ENCODE results near the gene NAB2. TPM values are rescaled to one million over a fixed set of nuclear protein-coding genes. Genes with fewer than 3 reads are reported as not detected.

NAB2 gene
- total RNA-seq, 2 donors from 2014 or later = 27.0 to 36.3 TPM

DNA sequence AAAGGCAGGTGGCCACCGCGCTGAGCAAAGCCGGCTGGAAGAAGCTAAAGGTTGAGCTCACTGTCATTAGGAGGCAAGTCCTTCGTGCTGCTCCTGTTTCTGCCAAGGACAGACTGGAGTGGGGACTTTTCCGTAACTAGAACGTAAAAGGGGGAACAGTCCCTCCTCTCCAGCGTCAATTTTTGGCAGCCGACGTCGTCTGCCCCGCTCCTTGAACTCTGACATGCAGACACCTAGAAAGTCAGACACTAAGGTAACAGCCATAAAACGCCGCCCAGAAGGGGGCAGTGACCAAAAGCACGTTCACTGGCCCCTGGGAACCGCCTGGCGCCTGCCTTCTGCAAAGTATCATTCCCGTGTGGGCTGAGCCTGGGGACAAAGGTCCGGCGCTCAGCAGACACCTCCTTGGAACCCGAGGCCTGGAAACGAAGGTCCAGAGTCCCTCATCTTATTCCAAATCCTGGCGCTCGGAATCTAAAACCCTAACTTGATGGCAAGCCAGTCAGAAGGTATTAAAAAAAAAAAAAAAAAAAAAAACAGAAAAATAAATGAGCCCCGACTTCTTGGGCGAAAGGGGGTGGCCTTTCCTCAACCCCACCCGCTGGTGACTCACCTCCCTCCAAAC lies 38.3 kb downstream of the NAB2 start:
- intact Hi-C loops (cut with DNase I) = loop anchor here in 1 of 2 donors (2.0 kb wide), 1 partner anchor 50 kb away; no protein-coding TSS in a partner anchor
- peak; percentile 91 for DNase-seq (ENCODE audit: low spot score)

DNA sequence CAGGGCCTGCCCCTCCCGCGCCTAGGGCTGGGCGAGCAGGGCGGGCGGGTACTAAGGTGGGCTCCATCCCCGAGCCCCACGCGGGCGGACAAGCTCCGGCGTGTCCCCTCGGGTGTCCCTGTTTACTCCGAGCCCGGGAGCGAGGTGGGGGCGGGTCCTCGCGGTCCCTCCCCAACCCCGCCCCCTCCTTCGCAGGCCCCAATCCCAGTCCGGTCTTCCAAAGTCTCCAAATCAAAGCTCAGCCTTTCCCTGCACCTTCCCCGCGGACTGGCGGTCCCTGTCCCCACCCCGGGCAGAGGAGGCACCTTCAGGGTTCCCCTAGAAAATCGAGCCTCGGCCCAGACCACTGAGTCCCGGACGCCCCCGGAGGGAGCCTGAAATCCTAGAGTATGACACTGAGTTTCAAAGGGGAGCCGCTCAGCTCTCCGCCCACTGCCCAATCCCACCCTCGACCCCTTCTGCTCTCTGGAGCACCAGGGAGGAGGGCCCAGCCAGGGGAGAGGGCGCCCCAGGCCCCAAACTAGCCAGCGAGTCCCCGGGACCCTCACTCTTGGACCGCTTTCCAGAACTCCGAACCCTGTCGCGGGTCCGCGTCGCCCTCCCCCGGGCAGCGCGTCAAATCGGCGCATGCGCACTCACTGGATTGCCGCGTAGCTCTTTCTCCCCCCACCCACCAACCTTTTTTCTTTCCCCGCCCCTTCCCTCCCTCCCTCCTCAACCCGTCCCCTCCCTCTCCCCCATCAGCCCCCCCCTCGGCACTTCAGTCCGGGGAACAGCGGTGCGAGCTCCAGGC lies 39.0 kb downstream of the NAB2 start, which contains the start of gene LRP1:
Gene LRP1, plus strand, starts transcription at position 758 of the 793 bp plus-strand sequence. CDS start 482 bp downstream, outside the sequence.
- intact Hi-C loops (cut with DNase I) = loop anchor here in 1 of 2 donors (2.0 kb wide), 1 partner anchor 49 kb away; no protein-coding TSS in a partner anchor
- DNase-seq (ENCODE audit: low spot score) = peak; percentile 95

DNA sequence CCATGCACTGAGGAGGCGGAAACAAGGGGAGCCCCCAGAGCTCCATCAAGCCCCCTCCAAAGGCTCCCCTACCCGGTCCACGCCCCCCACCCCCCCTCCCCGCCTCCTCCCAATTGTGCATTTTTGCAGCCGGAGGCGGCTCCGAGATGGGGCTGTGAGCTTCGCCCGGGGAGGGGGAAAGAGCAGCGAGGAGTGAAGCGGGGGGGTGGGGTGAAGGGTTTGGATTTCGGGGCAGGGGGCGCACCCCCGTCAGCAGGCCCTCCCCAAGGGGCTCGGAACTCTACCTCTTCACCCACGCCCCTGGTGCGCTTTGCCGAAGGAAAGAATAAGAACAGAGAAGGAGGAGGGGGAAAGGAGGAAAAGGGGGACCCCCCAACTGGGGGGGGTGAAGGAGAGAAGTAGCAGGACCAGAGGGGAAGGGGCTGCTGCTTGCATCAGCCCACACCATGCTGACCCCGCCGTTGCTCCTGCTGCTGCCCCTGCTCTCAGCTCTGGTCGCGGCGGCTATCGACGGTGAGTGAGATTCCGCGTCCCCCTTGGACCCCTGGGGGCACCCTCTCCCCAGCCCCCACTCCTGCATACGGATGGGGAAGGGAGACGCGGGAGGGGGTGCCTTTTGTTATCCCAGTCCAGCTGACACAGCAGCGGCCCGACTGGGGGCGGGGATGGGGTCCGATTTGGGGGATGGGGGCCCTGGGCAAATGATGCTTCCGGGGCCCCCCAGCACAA lies 39.8 kb downstream of the NAB2 start:
- peak; percentile 72 for DNase-seq (ENCODE audit: low spot score)
- intact Hi-C loops (cut with DNase I) = no loop called here

DNA sequence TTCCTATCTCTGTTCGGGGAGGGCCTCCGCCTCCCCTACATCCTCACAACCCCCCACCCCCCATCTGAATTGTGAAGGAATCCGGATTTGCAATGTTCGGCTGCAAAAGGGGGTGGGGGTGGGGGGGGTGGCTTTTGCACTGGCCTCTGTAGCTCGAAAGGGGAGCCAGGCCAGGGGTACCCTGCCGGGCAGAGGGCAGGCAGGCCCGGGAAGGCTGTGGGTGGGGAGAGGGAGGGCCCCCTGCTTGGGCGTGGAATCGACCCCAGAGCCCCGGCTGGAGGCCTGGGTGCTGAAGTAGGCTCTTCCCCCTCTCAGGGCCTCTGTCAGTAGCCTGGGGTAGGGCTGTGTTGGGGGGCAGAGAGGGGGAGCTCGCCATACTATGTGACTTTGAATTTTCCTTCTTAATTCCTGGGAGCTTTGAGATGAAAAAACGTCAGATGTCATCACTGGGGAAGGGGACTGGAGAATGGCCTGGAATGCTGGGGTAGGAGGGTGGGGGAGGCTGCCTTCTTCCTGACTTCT lies 40.5 kb downstream of the NAB2 start:
- DNase-seq (ENCODE audit: low spot score) = peak; percentile 82
- intact Hi-C loops (cut with DNase I) = no loop called here

DNA sequence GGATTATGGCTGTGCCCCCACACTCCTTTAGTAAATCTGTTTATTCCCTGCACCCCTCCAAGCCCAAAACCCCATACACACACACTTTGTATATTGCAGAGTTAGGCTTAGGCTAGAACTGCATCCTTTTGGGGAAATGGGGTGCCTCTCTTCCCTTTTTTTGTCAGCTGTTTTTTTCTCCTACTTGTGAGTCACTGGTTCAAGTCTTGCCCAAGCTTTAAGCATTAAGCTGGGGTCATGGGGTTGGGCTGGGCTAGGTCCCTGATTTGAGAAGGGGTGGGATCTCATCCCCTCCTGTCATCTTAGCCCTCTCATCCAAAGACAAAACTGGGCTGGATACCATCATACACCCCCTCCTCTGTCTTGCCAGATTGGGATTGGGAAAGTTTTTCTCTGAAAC lies 41.0 kb downstream of the NAB2 start:
- intact Hi-C loops (cut with DNase I) = no loop called here
- DNase-seq (ENCODE audit: low spot score) = peak; percentile 88

DNA sequence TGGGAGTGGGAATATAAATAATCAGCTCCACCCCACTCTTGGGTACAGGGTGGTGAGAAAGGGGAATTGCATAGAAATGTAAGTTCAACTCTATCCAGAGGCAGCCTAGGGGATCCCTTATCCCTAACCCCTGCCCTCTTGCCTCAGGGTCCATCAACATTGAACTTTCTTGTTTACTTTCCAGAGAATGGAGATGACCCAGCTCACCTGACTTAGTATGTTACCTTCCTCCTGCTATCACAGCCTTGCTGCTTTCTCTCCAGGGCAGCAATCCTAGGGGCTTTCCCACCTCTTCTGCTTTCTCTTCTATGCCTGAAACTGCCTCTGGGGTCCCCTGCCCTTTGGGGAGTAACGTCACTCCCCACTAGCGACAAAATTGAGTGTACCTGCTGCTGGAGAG lies 42.0 kb downstream of the NAB2 start:
- DNase-seq (ENCODE audit: low spot score) = no peak
- intact Hi-C loops (cut with DNase I) = no loop called here

DNA sequence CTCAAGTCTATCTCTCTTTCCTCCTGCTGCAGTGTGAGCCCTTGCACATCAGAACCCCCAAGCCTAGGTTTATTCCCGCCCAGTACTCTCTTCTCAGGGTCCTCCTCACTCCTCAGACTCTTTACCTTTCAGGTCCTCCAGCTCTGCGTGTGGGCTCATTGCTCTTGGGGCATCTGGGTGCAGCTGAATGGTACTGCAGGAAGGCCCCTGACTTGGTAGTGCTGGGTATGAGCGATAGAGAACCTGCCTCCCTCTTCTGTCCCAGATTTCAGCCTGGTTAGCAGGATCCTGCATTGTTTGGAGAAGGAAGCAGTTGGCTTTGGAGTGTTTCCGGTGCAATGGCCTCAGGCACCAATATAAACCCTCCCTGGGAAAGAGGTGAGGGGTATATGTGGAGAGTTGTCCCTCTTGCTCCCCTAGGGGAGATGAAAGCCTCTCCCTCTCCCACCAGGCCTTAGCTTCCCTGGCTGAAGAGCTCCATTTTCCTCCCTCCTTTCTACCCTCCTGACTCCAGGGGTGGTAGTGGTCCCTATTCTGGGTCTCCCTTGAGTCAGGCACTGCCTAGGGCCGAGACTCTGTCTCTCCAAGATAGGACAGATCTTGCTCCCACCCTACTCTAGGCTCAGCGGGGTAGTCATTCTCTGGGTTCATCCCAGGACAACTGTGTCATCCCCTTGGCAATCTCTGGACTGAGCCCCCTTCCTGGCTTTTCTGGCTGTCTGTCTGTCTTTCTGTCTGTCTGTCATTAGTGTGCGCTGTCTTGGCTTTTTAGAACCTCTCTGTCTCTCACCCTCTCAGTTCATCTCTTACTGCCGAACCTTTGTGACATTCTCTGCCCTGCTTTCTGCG lies 43.2 kb downstream of the NAB2 start:
- intact Hi-C loops (cut with DNase I) = no loop called here
- DNase-seq (ENCODE audit: low spot score) = no peak

DNA sequence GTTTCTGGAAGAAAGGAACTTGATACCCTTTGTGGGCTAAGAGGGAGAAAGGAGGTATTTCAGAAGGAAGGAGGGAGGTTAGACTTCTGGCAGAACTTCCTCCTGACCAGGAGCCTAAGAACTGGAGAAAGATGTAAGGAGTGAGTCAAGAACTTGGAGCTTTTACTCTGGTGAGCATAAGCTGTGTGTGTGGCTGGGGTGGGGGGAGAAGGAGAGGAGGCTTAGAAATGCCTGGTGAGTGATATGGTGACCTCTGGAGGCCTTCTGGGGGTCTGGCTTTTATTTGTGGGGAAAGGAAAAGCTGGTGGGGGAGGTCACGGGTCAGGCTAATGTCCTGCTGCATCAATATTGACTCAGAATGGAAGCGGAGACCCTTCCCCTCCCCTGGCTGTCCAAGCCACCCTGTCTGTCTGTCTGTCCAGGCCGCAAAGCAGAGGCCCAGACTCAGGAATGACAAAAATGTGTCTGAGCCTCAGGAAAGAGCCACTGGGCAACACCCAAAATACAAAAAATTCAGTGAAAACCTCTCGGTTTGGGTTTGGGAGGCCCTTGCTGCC lies 44.2 kb downstream of the NAB2 start:
- peak; percentile 76 for DNase-seq (ENCODE audit: low spot score)
- intact Hi-C loops (cut with DNase I) = no loop called here

DNA sequence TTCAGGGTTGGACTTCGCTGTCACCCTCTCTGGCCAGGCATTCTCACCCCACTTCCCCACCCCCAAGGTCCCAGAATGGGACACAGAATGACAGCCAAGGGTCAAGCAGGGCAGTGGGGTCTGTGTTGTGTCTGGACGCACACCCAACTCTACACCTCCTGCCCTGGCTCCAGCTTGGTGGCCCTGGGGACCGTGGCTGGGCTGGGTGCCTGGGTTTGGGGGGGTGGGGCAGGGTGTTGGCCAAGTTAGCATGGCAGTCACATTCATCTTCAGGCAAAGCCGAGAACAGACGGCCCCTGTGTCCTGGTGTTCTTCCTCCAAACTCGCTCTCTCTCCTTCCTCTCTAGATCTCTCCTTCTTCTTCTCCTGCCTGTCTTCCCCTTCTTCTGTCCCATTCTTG lies 45.0 kb downstream of the NAB2 start:
- intact Hi-C loops (cut with DNase I) = no loop called here
- peak; percentile 84 for DNase-seq (ENCODE audit: low spot score)

DNA sequence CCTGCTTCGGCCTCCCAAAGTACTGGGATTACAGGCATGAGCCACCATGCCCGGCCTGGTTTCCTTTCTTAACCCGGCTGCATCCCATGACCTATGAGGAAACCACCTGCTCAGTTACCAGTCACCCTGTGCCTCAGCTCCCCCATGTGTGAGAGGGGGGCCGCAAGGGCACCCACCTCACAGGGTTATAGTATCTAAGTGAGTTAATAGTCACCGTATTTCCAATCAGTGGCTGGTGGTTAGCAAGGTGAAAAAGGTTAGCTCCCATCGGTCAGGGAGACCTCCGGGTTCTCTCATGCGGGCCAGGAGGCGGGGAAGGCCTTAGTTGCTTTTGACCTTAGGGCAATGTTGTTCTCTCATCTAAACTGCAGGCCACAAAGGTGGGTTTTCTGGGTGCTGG lies 46.0 kb downstream of the NAB2 start:
- intact Hi-C loops (cut with DNase I) = no loop called here
- DNase-seq (ENCODE audit: low spot score) = peak; percentile 72

DNA sequence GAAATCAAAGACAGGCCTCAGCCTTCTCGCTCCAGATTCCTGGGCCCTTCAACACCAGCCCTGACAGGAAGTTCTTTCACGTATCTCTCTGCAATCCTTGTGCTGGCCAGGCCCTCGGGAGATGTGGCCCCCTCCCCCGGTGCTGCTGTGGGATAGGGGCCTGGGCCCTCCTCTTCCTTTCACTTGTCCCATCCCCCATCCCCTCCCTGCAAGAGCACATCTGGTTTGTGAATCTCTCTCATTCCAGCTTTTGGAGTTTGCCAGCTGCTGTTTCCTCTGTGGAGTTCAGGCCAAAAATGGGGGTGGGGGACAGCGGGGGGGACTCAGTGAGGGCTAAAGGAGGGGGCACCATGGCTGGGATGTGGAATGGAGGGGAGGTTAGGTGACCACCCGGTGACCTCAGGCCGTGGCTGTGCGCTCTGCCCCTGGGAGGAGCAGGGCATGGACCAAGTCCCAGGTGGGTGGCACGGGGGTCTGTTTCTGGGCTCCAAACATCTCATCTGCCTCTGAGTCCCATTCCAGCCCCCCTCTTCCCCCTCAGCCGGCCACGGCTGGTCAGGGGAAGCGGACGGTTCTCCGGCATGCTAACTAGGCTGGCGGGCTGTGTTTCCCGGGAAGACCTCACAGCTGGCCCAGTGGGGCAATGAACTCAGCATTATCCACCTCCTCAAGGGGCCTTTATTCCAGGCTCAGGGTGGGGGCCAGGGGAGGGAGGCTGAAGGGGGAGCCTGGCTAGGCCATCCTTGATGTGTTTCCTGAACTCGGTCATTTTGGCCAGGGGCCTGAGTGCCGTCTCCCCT lies 46.8 kb downstream of the NAB2 start:
- intact Hi-C loops (cut with DNase I) = no loop called here
- peak; percentile 93 for DNase-seq (ENCODE audit: low spot score)

DNA sequence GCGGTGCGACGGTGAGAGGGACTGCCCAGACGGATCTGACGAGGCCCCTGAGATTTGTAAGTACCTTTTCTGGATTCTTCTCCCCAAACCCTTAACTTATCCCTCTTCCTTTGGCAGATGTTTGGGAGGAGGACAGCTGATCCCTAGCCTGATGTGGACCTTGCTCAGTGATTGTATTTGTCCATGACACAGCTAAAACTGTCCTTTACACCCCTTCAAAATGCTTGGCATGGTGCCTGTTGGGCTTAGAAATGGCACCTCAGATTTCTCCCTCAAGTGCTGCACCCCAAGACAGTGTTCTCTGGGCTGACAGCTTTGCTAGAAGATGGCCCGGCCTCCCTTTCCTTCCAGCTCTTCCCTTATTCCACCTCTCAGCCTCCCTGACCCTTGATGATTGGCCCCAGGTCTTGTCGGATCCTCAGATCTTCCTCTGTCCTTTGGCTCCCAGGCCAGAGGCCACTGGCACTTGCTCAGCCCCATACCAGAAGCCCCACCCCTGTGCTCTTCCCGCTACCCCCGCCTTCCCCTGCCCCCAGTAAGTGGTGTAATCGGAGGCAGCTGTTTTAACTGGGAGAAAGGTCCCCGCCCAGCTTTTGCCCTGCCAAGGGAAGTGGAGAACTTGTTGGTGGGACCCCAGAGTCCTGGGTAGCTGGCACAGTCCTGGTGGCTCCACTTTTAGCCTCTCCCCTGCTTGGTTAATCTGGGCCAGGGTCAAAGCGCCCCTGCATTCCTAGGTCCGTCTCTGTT lies 49.8 kb downstream of the NAB2 start:
- DNase-seq (ENCODE audit: low spot score) = peak; percentile 96
- intact Hi-C loops (cut with DNase I) = no loop called here

DNA sequence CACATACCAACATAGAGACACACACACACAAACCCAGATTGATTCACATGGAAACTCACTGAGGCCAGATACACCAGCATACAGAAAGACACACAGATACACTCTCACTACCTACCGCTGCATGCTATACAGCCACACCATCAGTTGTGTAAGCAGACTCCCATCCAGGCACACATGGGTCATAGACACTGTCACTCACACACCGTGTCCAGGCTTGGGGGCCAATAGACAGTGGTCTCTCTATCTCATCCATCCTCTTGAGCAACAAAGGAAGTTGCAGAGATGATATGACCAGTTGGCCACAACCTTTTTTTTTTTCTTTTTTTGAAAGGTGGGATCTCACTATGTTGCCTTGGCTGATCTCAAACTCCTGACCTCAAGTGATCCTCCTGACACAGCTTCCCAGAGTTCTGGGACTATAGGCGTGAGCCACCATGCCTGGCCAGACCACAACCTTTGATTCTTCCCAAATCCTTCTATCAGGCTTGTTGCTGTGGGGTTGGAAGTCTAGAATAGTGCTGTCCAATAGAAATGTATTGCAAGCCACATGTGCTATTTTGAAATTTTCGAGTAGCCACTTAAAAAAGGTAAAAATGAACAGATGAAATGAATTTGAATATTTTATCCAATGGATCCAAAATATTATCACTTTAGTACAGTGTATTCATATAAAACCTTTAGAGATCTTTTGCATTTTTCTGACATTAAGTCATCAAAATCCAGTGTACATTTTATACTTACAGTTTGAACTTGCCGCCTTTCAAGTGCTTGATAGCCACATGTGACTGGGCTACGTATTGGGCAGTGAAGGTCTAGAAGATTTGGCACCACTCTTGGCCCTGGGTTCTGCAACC lies 51.1 kb downstream of the NAB2 start:
- DNase-seq (ENCODE audit: low spot score) = peak; percentile 77
- intact Hi-C loops (cut with DNase I) = no loop called here

DNA sequence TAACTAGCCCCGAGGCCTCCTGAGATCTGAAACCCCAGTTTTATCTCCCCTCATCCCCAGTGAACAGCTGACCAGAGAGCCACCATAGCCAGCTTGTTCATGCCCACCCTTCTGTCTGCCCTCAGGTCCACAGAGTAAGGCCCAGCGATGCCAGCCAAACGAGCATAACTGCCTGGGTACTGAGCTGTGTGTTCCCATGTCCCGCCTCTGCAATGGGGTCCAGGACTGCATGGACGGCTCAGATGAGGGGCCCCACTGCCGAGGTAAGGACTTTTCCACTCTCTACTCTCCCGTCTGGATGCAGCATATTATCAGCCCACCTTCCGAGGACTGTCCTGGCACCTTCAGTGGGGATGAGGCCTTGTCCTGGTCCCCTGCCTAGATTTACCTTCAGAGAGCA lies 52.3 kb downstream of the NAB2 start:
- no peak for DNase-seq (ENCODE audit: low spot score)
- intact Hi-C loops (cut with DNase I) = no loop called here

DNA sequence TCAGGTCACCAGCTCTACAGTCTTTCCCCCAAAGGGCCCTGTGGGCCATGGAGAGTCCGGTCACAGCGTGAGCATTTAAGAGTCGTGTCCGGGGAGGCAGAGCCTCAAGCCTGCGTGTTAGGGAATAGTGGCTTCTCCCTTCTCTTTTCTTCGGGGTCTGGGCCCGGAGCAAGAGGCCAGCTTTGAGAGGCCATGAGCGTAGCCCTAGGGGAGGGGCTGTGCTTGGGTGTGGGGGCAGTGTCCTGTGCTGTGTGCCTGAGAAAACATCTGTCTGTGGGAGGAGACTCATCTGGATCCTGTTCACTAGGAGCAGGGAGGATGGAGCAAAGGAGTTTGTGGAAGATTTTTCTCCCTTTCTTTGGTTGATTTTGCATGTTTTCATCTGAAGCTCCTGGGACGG lies 53.2 kb downstream of the NAB2 start:
- no peak for DNase-seq (ENCODE audit: low spot score)
- intact Hi-C loops (cut with DNase I) = no loop called here

DNA sequence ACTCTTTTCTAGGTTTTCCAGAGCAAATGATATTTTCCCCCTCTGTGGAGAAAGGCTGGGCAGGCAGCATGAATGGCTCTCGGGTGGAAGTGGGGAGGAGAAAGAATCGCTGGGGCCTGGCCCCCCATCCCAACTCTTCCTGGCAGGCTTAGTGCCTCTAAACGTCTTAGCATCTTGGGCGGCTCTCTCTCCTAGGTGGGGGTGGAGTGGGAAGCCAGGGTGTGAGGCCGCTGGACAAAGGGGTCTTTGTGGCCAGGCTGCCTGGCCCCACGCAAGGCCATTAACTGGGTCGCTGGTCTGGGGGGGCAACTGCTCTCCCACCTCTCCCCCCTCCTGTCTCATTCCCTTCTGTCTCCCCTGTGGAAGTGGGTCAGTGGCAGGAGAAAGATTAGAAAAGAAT lies 53.8 kb downstream of the NAB2 start:
- intact Hi-C loops (cut with DNase I) = no loop called here
- no peak for DNase-seq (ENCODE audit: low spot score)
